Hematopoietic multipotent progenitor cell treated with erythropoietin and hydrocortisone succinate and interleukin-3 and kit ligand, for 8 days (in vitro differentiated cells): ENCODE measurements around the gene PWP1.
A peak's percentile ranks its signal among the peaks of the same experiment; 100 is the strongest.

Experiments used
- DNase-seq: peaks from one replicate; pipeline ENCODE4 v3.0.0-alpha.2; 2015

The PWP1 gene

DNA sequence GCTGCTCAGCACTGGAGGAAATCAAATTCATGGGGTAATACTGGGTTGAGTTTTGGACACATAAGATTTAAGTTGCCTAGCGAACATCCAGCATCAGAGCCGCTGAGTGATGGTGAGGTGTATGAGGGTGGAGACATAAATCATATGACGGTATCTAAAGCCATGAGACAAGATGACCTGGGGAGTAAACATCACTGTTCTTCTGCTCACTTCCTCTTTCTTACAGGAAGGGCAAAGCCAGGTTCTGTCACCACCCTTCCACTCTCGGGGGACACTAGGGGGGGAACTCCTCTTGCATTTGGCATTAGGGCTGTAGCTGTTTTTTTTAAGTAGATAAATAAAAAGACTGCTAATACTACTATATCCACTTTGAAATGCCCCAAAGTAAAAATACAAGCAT is 51.3 kb downstream of the PWP1 start:
- DNase-seq: no peak

DNA sequence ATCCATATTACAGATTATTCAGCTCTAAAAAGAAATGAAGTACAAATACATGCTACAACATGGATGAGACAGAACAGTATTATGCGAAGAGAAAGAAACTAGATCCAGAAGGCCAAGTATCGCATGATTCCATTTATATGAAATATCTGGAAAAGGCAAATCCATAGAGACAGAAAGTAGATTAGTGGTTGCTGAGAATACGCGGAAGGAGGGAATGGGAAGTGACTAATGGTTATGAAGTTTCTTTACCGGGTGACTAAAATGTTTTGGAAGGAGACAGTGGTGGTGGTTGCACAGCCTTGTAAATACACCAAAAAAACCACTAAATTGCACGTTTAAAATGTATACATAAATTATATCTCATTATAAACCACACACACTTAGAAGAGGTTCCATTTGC is 62.9 kb downstream of the PWP1 start:
- DNase-seq: no peak

DNA sequence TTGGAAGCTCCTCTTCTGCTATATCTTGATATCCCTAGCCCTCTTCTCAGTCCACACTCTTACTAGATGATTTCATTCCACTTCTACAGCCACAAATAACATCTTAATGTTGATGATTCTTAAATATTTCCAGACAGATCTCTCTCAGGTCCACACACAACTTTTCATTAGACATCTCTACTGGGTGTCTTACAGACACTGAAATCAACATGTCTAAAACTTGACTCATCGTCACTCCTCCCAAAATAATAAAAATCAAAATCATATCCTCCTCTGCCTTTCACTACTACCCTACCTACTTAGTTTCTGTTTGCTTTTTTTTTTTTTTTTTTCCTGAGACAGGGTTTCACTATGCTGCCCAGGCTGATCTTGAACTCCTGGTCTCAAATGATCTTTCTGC is 63.5 kb downstream of the PWP1 start:
- no peak for DNase-seq

DNA sequence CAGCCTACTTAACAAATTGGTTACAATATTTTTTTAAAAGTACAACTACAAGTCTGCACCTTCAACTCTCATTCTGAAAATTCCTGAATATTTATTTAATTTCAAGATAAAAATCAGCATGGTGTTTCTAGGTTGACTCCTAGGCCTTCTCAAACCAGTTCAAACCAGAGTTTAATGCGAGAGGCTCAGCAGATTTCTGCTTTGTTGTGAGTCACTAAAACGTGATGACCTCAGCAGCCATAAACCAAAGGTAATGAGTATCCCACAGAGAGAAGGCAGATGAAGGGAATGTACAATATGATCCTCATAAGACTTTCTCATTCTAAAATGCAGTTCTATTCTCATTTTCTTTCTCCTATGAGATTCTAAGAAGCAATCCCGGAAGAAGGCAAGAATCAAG is 73.8 kb downstream of the PWP1 start:
- peak; percentile 64 for DNase-seq

DNA sequence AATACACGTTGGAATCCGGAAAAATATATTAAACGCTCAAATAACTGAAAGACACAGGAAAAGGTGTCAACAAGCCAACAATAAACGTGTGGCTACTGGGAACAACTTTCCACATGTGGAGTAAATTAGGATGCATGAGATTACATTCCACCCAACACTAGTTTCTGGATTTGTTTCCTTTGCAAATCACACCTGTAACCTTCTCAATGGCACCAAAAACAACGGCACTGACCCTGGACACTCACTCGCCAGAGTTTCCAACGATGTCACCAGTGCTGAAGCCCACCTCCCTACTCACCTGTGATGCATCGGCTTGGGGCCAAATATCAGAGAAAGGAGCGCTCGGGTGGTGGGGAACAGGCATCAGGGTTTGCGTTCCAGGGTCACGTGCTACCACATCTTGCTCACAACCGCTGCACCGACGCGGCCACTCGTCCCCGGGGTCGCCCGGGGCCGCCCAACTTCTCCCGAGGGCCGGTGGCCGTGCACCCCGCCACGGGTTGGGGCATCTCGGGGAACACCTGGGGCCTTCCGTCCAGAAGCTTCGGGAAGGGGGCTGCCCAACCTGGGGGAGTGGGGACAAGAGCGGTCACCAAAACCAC is 74.7 kb downstream of the PWP1 start:
- peak; percentile 31 for DNase-seq

DNA sequence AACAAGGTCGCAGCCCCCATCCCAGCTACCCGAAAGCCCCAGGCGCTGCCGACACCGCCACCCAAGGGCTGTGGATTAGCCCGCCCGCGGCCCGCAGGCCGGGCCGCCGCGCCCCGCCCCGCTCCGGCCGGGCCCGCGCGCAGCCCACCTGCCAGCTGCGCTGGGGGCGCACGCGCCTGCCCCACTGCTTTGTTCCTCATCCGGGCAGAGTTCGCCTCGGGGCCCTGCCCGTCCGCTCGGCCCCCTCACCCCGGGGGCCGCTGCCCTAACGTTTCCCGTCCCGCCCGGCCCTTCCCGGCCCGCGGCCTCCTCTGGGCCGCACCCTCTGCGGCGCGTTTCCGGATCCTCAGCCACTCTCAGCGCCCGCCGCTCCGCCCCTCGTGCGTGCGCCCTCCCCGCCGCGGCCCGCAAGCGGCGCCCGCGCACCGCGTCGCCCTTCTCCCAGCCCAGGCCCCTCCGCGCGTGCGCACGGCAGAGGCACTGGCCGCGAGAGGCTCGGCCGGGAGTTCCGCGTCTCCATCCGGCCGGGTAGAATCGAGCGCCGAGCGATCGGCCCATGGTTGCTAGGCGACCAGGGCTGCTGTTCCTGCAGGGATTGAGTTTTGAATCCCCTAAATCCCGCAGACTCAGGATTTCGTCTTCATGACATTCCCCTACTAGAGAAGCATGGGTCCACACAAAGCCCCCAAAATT is 75.4 kb downstream of the PWP1 start, which contains the start of gene PRDM4:
PRDM4 (minus strand) TSS at position 329 of the 693 bp plus-strand sequence. CDS start 622 bp downstream, outside the sequence.
- DNase-seq: peak; percentile 92

DNA sequence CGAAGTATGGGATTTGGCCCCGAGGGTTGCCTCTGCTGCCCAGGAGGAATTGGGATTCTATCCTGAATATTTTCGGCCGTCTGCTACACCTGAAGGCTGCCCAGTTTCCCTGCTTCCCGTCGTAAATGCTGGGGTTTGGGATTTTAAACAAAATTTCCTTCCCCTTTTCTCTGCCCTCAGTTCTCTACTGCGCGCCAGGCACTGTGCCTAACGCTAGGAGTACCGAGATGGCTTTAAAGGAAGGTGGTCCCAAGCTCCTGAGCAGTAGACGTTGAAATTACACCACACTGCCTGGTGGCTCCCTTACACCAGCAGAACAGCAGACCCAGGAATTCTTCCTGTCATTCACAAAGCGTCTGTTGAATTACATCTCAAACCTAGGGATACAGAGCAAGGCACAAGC is 75.9 kb downstream of the PWP1 start:
- peak; percentile 22 for DNase-seq
